Colonic mucosa (tissue), 4 donors: ENCODE measurements around the gene THSD4. TPM values are rescaled to one million over a fixed set of nuclear protein-coding genes. Genes with fewer than 3 reads are reported as not detected.

Source experiments
- DNase-seq: peaks from one replicate; pipeline ENCODE4 v3.0.0-alpha.2; 2020
- H3K27ac ChIP-seq: fragments of 200-600 bp; one replicate; pipeline ENCODE4 v1.8.0; 2021
- H3K27me3 ChIP-seq: fragments of 200-600 bp; one replicate; pipeline ENCODE4 v1.8.0; 2021
- H3K36me3 ChIP-seq: fragments of 200-600 bp; one replicate; pipeline ENCODE4 v1.8.0; 2021
- H3K4me1 ChIP-seq: fragments of 200-600 bp; one replicate; pipeline ENCODE4 v1.8.0; 2021; ENCODE audit warnings: mild to moderate bottlenecking
- H3K4me3 ChIP-seq: fragments of 200-600 bp; one replicate; pipeline ENCODE4 v1.8.0; 2021
- H3K9ac ChIP-seq, 2 donors: one replicate each; pipeline ENCODE4 v1.7.0; 2013; ENCODE audit warnings: control low read depth in 2 of 2, low read depth in 2 of 2, low read length in 2 of 2
- H3K9me3 ChIP-seq: fragments of 200-600 bp; one replicate; pipeline ENCODE4 v1.8.0; 2021
- CTCF ChIP-seq: fragments of 200-600 bp; IDR thresholded peaks from one replicate; pipeline ENCODE4 v1.8.0; 2022; ENCODE audit warnings: antibody characterized with exemption, mild to moderate bottlenecking
- intact Hi-C: fragments of 100-400 bp; cut with DNase I; formaldehyde crosslinking; loops from one replicate; pipeline ENCODE4 v1.14.1; 2022
- total RNA-seq, 2 donors: library from RNA; stranded (reverse); fragmentation: NEBNext Ultra II Directional in 1 of 2; extraction: Animal tissue kit (Norgen Biotek cat#: 25700) in 1 of 2; gene quantifications; one replicate each; pipeline ENCODE4 v1.2.1, GENCODE V29; 2021
- donor health status: healthy.
- donor health status: DM: no; HTN: no; CAD: no.
- donor health status: DM: no; HTN: no; CAD: no.

The THSD4 gene
- total RNA-seq, 2 donors from 2014 or later = 18.8 to 23.5 TPM

- intact Hi-C loops = no loop called here
Measured at GRCh38 chr15:71509139-71509538, 393.9 kb downstream of the THSD4 start.

GRCh38 chr15:71510763-71511162 lies 395.5 kb downstream of the THSD4 start:
- H3K27ac ChIP-seq = no peak overlapping the region

More at GRCh38 chr15:71509139-71509538, 393.9 kb downstream of the THSD4 start:
- Histone ChIP-seq H3K9me3 (no peaks in the 10 kb centered on the region), H3K9ac (no peak overlapping the region), H3K27ac (no peak overlapping the region), H3K4me1 (no peaks in the 10 kb centered on the region), H3K4me3 (no peak overlapping the region), H3K27me3 (no peaks in the 10 kb centered on the region), H3K36me3 (no peaks in the 10 kb centered on the region)
- no peak for DNase-seq
- no peak for TF ChIP-seq CTCF

GRCh38 chr15:71511796-71512681 lies 396.8 kb downstream of the THSD4 start:
- Histone ChIP-seq H3K27ac (no peak overlapping the region), H3K9me3 (no peaks in the 10 kb centered on the region), H3K9ac (no peak overlapping the region), H3K27me3 (no peaks in the 10 kb centered on the region), H3K4me3 (no peak overlapping the region), H3K4me1 (no peaks in the 10 kb centered on the region), H3K36me3 (no peaks in the 10 kb centered on the region)
- intact Hi-C loops = no loop called here
- TF ChIP-seq CTCF = no peak
- no peak for DNase-seq

More at GRCh38 chr15:71510763-71511162, 395.5 kb downstream of the THSD4 start:
- H3K36me3 ChIP-seq = no peaks in the 10 kb centered on the region
- intact Hi-C loops = no loop called here
- H3K4me1 ChIP-seq = no peaks in the 10 kb centered on the region
- no peak for TF ChIP-seq CTCF
- H3K9me3 ChIP-seq = no peaks in the 10 kb centered on the region
- no peaks in the 10 kb centered on the region for H3K27me3 ChIP-seq
- no peak for DNase-seq
- H3K4me3 ChIP-seq = no peak overlapping the region
- no peak overlapping the region for H3K9ac ChIP-seq

- no peaks in the 10 kb centered on the region for H3K27me3 ChIP-seq
- H3K4me3 ChIP-seq = no peak overlapping the region
- TF ChIP-seq CTCF = no peak
- H3K36me3 ChIP-seq = no peaks in the 10 kb centered on the region
- DNase-seq = no peak
- H3K4me1 ChIP-seq = no peaks in the 10 kb centered on the region
- intact Hi-C loops = no loop called here
- no peak overlapping the region for H3K27ac ChIP-seq
- H3K9ac ChIP-seq = no peak overlapping the region
- no peaks in the 10 kb centered on the region for H3K9me3 ChIP-seq
Measured at GRCh38 chr15:71512682-71513006, 397.4 kb downstream of the THSD4 start.

DNA sequence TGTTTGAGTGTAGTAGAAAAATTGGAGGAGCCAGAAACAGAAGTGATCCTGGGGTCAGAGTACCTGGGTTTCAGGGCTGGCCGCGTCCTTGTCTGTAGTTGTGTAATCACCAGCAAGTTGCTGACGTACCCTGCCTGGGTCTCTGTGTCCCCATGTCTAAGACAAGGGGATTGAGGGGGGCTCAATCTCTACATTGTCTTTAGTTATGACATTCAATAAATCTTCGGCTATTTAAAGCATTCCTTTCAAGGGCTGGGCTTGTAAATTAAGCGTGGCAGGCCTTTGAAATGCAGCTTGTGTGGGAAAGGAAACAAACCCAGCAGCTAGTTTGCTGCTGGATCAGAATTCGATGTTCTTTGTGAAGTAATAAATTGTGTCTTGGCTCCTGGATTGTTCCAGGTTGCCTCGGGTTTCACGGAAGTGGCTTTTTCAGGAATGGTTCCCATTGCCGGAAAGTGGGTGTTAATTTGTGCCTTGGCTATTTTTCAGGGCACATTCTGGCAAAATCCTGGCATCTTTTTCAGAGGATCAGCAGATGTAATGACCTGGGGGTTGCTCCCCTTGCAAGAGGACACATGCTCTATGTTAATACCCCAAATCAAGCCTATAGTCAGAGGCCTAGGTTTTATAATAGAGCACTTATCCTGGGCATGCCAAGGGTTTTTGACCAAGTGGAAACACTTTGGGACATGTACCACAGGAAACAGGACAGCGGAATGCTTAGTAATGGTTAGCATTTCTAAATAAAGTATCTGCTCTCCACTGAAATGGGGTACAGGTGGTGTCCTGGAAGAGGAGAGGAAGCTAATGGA lies 400.3 kb downstream of the THSD4 start:
- H3K4me1 ChIP-seq = no peaks in the 10 kb centered on the region
- no peak overlapping the region for H3K9ac ChIP-seq
- no peak for TF ChIP-seq CTCF
- no peak for DNase-seq
- no peaks in the 10 kb centered on the region for H3K36me3 ChIP-seq
- no peaks in the 10 kb centered on the region for H3K27me3 ChIP-seq
- H3K9me3 ChIP-seq = no peaks in the 10 kb centered on the region
- no peak overlapping the region for H3K27ac ChIP-seq
- intact Hi-C loops = no loop called here
- no peak overlapping the region for H3K4me3 ChIP-seq
